Measurements from ENCODE around the gene SPDEF.

SPDEF gene

GRCh38 chr6:34556031-34556471 lies at the start of gene SPDEF:
TSS of gene SPDEF (minus strand) at chr6:34556329. CDS start at chr6:34544455, 11,874 bp downstream.
- no peak for DNase-seq

DNA sequence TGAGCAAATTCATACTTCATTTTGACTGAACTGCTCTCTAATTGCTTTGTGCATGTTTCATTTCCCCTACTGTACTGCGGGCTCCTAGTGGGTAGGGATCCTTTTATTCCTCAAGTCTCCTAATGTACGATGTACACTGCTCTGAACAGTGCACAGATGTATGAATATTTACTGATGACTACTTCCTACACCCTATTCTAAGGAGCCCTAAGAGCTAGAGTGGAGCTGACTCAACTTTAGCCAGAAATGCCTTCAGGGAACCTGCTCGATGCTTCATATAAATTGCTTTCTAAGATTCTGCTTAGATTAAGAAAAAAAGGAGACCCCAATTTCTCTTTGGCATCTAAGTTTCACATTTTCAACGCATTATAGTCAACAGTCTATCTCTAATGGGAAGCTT lies 47.6 kb upstream of the SPDEF start:
- DNase-seq = no peak

DNA sequence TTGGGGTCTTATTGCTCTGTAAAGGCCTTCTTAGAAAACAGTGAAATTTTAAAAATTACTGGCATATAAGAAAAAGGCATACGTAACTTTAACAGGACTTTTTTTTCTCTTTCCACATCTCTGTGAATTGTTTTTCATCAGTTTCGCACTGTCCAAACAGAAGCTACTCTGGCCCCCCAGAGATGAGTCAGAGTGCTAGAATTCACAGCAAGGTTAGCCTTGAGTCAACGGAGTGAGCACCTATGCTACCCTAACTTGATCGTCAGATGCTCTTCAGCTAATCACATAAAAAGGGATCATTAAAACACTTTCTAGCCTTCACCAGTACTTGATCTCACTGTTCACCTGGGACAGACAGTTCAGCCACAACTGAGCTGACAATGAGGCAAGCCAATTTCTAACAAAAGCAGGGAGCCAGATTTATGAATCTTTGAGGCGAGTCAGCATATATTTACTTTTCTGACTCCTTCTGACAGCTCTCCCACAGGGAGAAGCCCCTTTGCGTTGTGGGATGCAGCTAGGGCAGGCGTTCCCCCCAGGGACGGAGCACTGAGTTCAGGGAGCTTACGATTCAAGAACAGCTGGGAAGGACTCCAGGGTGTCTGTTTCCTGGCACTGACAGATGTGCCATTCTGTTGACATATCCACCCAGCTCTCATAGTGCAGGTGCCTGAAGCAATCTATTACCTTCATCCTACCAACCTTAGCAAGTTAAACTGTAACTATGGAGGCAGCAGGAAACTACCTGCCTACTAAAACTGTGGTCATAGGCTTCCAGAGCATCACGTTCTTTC lies 46.4 kb upstream of the SPDEF start:
- DNase-seq = no peak

- DNase-seq = no peak
These were observed 45.6 kb upstream of the SPDEF start for GRCh38 chr6:34601706-34602105.

DNA sequence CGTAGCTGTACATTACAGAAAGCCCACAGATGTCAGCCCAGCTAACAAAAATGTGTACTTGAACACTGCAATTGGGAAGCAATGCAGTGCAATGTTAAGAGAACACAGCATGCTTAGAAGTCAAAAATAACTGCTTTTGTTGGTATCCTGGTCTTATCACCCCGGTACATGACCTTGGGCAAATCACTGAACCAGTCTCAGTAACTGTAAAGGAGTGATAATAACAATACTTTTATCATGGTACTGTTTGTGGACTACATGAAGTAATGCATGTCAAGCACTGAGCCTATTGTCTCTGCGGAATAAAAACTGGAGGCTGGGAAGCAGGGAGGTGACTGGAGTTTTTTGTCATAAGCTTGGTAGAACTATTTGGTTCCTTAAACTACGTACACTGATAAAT lies 44.7 kb upstream of the SPDEF start:
- DNase-seq = no peak

DNA sequence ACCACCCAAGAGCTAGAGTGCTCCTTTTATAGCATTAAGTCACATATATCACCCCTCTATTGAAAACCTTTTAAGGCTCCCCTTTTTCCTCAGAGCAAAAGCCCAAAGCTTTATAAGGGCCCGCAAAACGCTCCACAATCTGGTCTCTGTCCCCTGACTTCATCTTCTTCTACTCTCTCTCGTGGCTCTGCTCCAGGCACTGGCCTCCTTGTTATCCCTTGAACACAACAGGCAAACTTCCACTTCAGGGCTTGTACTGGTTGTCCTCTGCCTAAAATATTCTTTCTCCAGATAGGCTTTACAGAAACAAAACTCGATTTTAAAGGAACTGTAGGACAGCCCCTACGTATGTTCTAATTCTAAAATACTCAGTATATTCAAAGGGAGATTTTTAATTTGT lies 44.0 kb upstream of the SPDEF start:
- no peak for DNase-seq

DNA sequence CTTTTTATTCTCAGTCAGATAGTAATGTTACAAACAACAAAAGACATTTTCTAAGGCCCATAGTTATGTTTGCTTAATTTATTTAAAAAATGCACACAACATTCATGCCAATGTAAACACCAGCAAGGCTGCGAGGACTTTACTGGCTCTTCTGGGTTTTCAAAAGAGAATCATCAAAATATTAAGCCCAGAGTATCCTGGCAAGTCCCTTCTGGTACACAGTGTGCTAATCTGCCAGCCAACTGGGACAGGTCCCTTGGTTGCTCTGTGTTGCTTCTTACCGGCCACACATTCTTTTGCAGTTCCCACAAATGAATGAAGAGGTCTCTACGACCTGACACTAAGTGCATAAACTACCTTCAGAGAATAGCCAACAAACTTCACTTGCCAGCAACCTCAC lies 42.6 kb upstream of the SPDEF start:
- DNase-seq = no peak

DNA sequence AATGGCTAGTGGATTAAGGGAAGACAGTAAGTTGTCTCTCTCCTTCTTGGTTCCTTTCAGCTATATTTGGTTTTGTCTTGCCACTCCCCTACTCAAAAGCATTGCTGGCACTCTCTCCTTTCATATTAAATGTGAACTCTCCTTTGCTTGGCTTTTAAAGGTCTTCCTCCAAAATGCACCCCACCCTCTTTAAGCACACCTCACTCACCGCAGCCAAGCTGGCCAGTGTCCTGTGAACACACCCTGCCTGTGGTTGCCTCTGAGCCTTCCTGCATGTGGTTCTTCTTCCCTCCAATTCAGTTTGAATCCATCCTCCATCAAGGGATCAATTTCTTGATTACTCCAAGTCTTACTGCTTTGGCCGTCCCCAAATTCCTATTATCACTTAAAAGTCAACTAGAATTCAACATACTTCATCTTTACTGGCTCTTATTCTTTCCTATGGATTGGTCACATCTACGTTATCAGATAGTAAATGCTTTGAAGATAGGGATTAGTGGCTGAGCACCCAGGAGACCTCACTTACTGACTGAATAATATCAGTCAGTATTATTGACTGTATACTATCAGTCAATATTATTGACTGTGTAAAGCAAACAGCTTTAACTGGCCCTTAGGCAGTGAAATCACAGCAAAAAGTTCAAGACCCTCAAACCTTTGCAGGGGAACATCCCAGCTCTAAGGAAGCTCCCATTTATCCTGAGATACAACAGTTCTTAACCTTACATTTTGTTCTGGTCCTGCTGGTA lies 41.6 kb upstream of the SPDEF start:
- DNase-seq = no peak

DNA sequence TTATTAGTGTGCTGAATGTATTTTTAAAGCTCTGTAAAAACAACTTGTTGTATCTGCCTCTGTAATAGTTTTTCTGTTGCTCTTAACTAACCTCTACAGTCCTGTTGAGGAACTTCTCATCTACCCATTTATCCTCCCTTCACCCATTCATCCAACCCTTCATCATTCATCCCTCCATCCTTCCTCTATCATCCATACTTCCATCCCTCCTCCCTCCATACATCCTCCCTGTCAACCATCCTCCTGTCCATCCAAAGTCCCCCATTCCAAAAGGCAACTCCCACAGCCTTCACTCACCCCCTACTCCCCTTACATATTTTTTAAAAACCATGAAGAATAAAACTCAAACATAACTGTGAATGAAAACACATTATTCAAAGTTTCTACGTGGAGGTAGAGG lies 40.7 kb upstream of the SPDEF start:
- DNase-seq = no peak

GRCh38 chr6:34595332-34596184 lies 39.4 kb upstream of the SPDEF start:
- DNase-seq = peak; percentile 31

- DNase-seq = no peak
These were observed 37.6 kb upstream of the SPDEF start for GRCh38 chr6:34593701-34594100.

DNA sequence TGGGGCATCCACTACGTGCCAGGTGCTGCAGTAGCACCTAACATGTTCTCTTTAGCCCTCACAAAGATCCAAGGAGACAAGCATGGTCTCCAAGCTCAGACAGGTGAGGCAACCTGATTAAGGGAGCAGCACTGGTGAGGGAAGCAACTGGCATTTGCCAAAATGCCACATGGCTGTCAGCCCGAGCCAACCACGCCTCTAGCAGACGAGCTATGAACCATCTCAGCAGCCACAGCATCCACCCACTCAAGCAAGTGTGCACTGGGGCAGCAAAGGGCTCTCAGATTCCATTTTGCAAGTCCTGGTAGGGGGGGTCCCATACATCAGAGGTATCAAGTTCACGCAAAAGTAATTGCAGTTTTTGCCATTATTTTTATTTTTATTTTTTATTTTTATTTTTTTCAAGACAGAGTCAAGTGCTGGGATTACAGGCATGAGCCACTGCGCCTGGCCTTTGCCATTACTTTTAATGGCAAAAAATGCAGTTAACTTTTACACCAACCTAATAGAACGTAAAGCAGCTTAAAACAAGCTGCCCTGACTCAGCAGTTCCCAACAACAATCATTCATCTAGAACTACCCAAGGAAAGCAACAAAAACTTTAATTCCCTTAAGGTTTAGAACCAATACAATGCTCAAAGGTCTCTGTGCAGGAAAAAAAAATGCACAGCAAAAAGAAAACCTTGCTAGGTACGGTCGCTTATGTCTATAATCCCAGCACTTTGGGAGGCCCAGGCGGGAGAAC lies 36.3 kb upstream of the SPDEF start:
- DNase-seq = no peak

DNA sequence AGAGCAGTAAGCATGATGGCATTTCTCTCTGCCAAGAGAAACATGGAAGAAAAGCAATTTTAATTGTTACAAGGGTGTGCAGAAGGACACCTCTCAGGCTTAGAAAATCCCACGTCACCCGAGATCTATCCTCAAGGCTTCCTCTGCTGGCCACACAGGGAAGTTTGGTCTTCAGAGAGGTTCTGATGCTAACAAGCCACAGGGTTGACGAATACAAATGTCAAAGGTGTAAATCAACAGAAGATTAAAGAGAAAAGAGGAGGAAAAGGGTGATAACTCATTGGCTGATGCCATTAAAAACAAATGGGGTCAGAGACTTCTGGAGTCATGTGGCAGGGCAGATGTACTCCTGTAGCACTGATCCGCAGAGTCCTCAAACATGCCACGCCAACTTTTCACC lies 33.6 kb upstream of the SPDEF start:
- DNase-seq = no peak

GRCh38 chr6:34589140-34589539 lies 33.0 kb upstream of the SPDEF start:
- DNase-seq = no peak

DNA sequence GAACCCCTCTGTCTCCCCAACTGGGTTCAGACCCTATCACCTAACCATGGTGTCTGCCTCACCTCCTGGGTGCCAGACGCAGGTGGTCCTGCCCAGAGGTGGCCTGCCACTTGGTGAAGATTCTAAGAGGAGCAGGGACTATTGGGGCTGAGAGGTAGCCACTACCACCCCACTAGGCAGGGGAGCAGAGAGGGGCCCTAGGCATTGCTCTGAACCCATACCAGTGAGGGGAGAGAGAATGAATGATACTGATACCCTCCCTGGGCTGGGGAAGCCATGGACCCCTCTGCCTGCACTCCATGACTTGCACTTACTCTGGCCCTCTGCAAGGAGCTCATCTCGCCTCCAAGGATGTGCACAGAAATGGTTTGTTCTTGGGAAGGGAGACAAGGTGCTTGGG lies 31.7 kb upstream of the SPDEF start:
- no peak for DNase-seq

GRCh38 chr6:34587325-34587724 lies 31.2 kb upstream of the SPDEF start:
- DNase-seq = no peak

- DNase-seq = no peak
These were observed 30.4 kb upstream of the SPDEF start for GRCh38 chr6:34586327-34587040.

DNA sequence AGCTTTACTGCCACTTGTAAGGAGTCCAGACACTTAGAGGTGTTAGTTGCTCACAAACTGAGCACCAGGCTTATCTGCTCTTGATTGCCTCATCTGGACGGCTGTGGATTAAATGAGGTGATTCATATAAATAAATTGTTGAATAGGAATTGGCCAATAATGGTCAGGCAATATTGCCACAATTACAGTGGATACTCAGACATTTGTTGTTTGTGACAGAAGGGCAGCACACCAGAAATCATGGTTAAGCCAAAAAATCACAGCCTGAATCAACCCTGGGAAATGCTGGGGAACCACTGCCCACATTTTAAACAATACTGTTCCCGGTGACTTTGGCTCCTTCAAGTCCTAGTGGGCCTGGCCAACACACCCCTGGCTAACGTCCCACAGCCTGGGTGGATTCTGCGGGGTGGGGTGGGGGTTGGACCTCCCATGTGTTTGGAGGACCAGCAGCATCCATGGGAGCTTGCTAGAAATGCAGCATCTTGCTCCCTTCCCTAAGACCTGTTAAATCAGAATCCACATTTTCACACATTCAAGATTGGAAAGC lies 29.5 kb upstream of the SPDEF start:
- peak; percentile 32 for DNase-seq

GRCh38 chr6:34585108-34585507 lies 29.0 kb upstream of the SPDEF start:
- no peak for DNase-seq

GRCh38 chr6:34584694-34585093 lies 28.6 kb upstream of the SPDEF start:
- DNase-seq = no peak

DNA sequence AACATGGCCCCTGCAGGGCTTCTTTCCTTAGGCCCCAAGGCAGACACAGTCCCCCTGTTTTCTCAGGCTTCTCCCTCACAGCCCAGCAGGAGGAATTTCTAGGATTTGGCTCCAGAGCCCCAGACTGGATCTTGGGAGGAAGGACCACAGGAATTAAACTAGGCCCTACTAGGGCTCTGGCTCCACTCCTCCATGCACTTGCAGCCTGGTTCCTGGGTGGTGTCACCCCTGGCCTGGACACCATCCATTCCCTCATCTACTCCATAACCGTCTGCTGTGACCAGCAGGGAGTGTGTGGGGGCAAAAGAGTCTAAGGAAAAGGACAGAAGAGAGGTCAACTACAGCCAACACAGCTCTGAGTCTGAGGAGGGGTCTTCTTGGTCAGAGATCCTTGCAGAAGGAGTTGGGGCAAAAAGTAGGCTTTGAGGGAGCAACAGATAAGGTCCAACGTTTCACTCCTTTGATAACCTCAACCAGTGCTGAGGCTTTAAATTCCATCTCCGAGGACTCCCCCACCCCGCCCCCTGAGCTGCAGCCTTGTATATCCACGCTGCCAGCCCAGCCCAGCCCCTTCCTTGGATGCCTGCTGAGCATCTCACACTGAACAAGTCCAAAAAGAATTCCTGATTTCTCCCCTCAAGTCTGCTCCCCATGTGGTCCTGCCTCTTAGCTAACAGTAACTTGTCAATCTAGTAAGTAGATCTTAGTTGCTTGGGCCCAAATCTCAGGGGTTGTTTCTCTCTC lies 27.9 kb upstream of the SPDEF start:
- DNase-seq = no peak
